ENCODE measurements around the gene EPB41L4A.

EPB41L4A gene

GRCh38 chr5:112413611-112414010, 5.5 kb downstream of the EPB41L4A start:
- Histone ChIP-seq H3K4me2 (peak overlapping the region; percentile 30; the same call in 1 of the 2 replicates), H3K79me2 (ENCODE audit: insufficient read depth, low read depth) (no peaks in the 10 kb centered on the region), H4K20me1 (ENCODE audit: insufficient read depth) (no peaks in the 10 kb centered on the region), H3K27ac (no peak overlapping the region), H3K27me3 (ENCODE audit: insufficient read depth, low read depth) (no peaks in the 10 kb centered on the region; the same call in 1 of the 2 replicates), H3K36me3 (ENCODE audit: insufficient read depth) (no peaks in the 10 kb centered on the region), H2AFZ (ENCODE audit: low read depth) (no peak overlapping the region), H3K4me1 (ENCODE audit: low read depth, poor library complexity, severe bottlenecking) (peaks cover 30% of the 10 kb centered on the region), H3K9ac (no peak overlapping the region), H3K4me3 (IDR thresholded peaks at IDR 0.05; ENCODE audit: insufficient read depth, low read depth, low read length) (no peak overlapping the region)
- no peak for TF ChIP-seq CTCF (conservative IDR thresholded peaks at IDR 0.05; ENCODE audit: low read depth, low read length)

GRCh38 chr5:112412346-112412745, 6.7 kb downstream of the EPB41L4A start:
- TF ChIP-seq CTCF (conservative IDR thresholded peaks at IDR 0.05; ENCODE audit: low read depth, low read length), result no peak
- H4K20me1 ChIP-seq (ENCODE audit: insufficient read depth), result no peaks in the 10 kb centered on the region
- no peak overlapping the region for H3K9ac ChIP-seq
- H3K4me1 ChIP-seq (ENCODE audit: low read depth, poor library complexity, severe bottlenecking), result peaks cover 26% of the 10 kb centered on the region
- H3K27me3 ChIP-seq (ENCODE audit: insufficient read depth, low read depth), result no peaks in the 10 kb centered on the region
- H3K27ac ChIP-seq, result no peak overlapping the region
- H3K36me3 ChIP-seq (ENCODE audit: insufficient read depth), result no peaks in the 10 kb centered on the region
- no peak overlapping the region for H3K4me3 ChIP-seq (IDR thresholded peaks at IDR 0.05; ENCODE audit: insufficient read depth, low read depth, low read length)
- no peak overlapping the region for H2AFZ ChIP-seq (ENCODE audit: low read depth)
- H3K79me2 ChIP-seq (ENCODE audit: insufficient read depth, low read depth), result no peaks in the 10 kb centered on the region
- peak overlapping the region; percentile 4; the same call in 1 of the 2 replicates for H3K4me2 ChIP-seq

DNA sequence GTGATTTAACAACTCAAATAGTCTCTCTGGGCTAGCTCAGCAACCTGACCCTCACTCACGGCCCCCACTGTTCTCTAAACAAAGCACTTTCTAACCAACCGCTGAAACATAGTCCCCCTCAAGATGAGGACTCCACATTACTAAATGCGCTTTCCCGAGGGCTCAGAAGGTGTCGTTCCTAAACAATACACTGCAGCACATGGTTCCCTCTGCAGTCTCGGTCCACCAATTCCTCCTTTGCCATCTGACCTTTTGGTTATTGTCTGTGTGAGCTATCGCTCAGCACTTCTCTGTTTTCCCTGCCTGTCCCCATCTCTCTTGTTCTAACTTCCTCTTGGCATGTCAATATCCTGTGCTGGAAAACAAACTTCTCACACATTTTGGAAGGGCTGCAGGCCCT, 7.2 kb downstream of the EPB41L4A start:
- Histone ChIP-seq H3K36me3 (ENCODE audit: insufficient read depth) (no peaks in the 10 kb centered on the region), H3K27me3 (ENCODE audit: insufficient read depth, low read depth) (no peaks in the 10 kb centered on the region), H3K4me3 (IDR thresholded peaks at IDR 0.05; ENCODE audit: insufficient read depth, low read depth, low read length) (no peak overlapping the region), H3K79me2 (ENCODE audit: insufficient read depth, low read depth) (no peaks in the 10 kb centered on the region), H3K4me1 (ENCODE audit: low read depth, poor library complexity, severe bottlenecking) (peaks cover 23% of the 10 kb centered on the region), H4K20me1 (ENCODE audit: insufficient read depth) (no peaks in the 10 kb centered on the region), H3K27ac (no peak overlapping the region), H3K4me2 (no peak overlapping the region), H3K9ac (no peak overlapping the region), H2AFZ (ENCODE audit: low read depth) (no peak overlapping the region)
- TF ChIP-seq CTCF (conservative IDR thresholded peaks at IDR 0.05; ENCODE audit: low read depth, low read length), result no peak

DNA sequence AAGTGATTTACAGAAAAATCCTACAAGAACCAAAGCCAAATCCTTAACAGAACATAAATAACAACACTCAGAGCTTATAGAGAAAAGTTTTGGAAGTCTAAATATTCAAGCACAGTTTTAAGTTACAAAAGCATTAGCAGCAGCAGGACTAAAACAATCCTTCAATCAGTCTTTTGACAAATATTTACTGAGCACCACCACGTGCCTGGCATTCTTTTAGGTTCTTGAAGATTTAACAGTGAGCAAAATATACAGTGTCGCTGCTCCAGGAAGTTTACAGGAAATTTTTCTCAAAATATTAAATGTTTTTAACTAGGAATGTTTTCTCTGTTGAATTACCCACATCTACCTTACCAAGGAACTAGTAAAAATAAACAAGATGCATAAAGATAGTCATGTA, 11.4 kb downstream of the EPB41L4A start:
- Histone ChIP-seq H2AFZ (ENCODE audit: low read depth) (no peak overlapping the region), H3K27me3 (ENCODE audit: insufficient read depth, low read depth) (no peaks in the 10 kb centered on the region), H3K9ac (no peak overlapping the region), H3K79me2 (ENCODE audit: insufficient read depth, low read depth) (no peaks in the 10 kb centered on the region), H3K4me1 (ENCODE audit: low read depth, poor library complexity, severe bottlenecking) (peaks cover 7% of the 10 kb centered on the region), H3K36me3 (ENCODE audit: insufficient read depth) (no peaks in the 10 kb centered on the region), H4K20me1 (ENCODE audit: insufficient read depth) (no peaks in the 10 kb centered on the region), H3K4me2 (no peak overlapping the region), H3K27ac (no peak overlapping the region), H3K4me3 (IDR thresholded peaks at IDR 0.05; ENCODE audit: insufficient read depth, low read depth, low read length) (no peak overlapping the region)
- no peak for TF ChIP-seq CTCF (conservative IDR thresholded peaks at IDR 0.05; ENCODE audit: low read depth, low read length)

Data from KMS-11 (cell line).